Measurements from ENCODE around the gene DCC. TPM values are rescaled to one million over a fixed set of nuclear protein-coding genes. Genes with fewer than 3 reads are reported as not detected.

DCC gene
- total and polyA plus RNA-seq, 2 experiments from 2014 or later = 0.53 to 0.73 TPM

- H3K27ac ChIP-seq (ENCODE audit: low read depth) = no peak overlapping the region
- H3K36me3 ChIP-seq (ENCODE audit: insufficient read depth) = no peaks in the 10 kb centered on the region
- no peaks in the 10 kb centered on the region for H3F3A ChIP-seq (replicated peaks; ENCODE audit: low read depth)
- no peaks in the 10 kb centered on the region for H3K27me3 ChIP-seq (ENCODE audit: insufficient read depth)
- Mint-ChIP-seq H3K27ac (no peak overlapping the region), H3K4me3 (no peak overlapping the region), H3K36me3 (ENCODE audit: low read depth) (no peaks in the 10 kb centered on the region), H3K27me3 (ENCODE audit: insufficient read depth, low read depth, poor library complexity) (no peaks in the 10 kb centered on the region), H3K4me1 (no peaks in the 10 kb centered on the region), H3K9me3 (no peaks in the 10 kb centered on the region; the same call in 2 of the 3 replicates)
- H4K20me1 ChIP-seq (replicated peaks; ENCODE audit: insufficient read depth) = no peaks in the 10 kb centered on the region
- DNase-seq (ENCODE audit: low spot score) (no peak), ATAC-seq (no peak)
- H2AFZ ChIP-seq = no peak overlapping the region
- no peak overlapping the region for H3K4me3 ChIP-seq
- H3K4me2 ChIP-seq = no peak overlapping the region
- H3K4me1 ChIP-seq (ENCODE audit: insufficient read depth) = no peaks in the 10 kb centered on the region
- no peaks in the 10 kb centered on the region for H3K79me2 ChIP-seq (replicated peaks; ENCODE audit: insufficient read depth)
- TF ChIP-seq ZNF462 (CRISPR knock-in tag; IDR thresholded peaks at IDR 0.05) (no peak), ETS1 (IDR thresholded peaks at IDR 0.05) (no peak), NANOG (IDR thresholded peaks at IDR 0.05; ENCODE audit: borderline replicate concordance) (no peak), ZNF331 (CRISPR knock-in tag; IDR thresholded peaks at IDR 0.05; ENCODE audit: low read depth) (no peak), JUNB (IDR thresholded peaks at IDR 0.05; ENCODE audit: unreplicated experiment) (no peak), REST (IDR thresholded peaks at IDR 0.05; ENCODE audit: unreplicated experiment) (no peak), STAT1 (IDR thresholded peaks at IDR 0.05; ENCODE audit: unreplicated experiment) (no peak), EZH2 (IDR thresholded peaks at IDR 0.05; ENCODE audit: low read depth, unreplicated experiment) (no peak)
- no peaks in the 10 kb centered on the region for H3K9me2 ChIP-seq (ENCODE audit: insufficient read depth)
These were observed 242.1 kb downstream of the DCC start for GRCh38 chr18:52582061-52582460.

Data from GM23338 (cell line).